ENCODE data around the gene R3HCC1L.

GRCh38 chr10:98285416-98285815 is 151.0 kb downstream of the R3HCC1L start:
- TF ChIP-seq EZH2 (optimal IDR thresholded peaks at IDR 0.05; ENCODE audit: low read depth, low read length) (no peak), CTCF (IDR thresholded peaks at IDR 0.05; ENCODE audit: low read length) (no peak)
